A549 (cell line): Measurements from ENCODE around the gene UBP1.

Experiments
- CHD2 ChIP-seq: fragments of 150-350 bp; IDR thresholded peaks from 2 replicates; pipeline ENCODE4 v1.6.1; 2014; ENCODE audit warnings: low read length; ENCODE audit not compliant: partially characterized antibody
- CHD4 ChIP-seq: fragments of 200-600 bp; sonication (generic); IDR thresholded peaks from 2 replicates; pipeline ENCODE4 v1.6.1; 2016; ENCODE audit warnings: antibody characterized with exemption, mild to moderate bottlenecking, borderline replicate concordance
- CTCF ChIP-seq: fragments of >200 bp; sonication (Bioruptor Twin); formaldehyde crosslinking; IDR thresholded peaks from 3 replicates; pipeline ENCODE4 v1.5.1; 2016
- EP300 ChIP-seq, 2 experiments: fragments of >200 bp; sonication (Bioruptor Twin); formaldehyde crosslinking; IDR thresholded peaks; 2 replicates in 1 of 2; 3 replicates in 1 of 2; pipeline ENCODE4 v1.6.1; 2016 to 2017
- KDM1A ChIP-seq: fragments of 200-600 bp; sonication (generic); IDR thresholded peaks from 2 replicates; pipeline ENCODE4 v1.6.1; 2016; ENCODE audit warnings: low read depth, mild to moderate bottlenecking
- POLR2A ChIP-seq: IDR thresholded peaks from 2 replicates; pipeline ENCODE4 v1.6.1; 2012; ENCODE audit warnings: mild to moderate bottlenecking, low read length
- SMC3 ChIP-seq: fragments of >200 bp; sonication (Bioruptor Twin); formaldehyde crosslinking; IDR thresholded peaks from 3 replicates; pipeline ENCODE4 v1.6.1; 2018; ENCODE audit warnings: inconsistent platforms
- SREBF2 ChIP-seq: fragments of 450-650 bp; IDR thresholded peaks from 2 replicates; pipeline ENCODE4 v1.6.1; 2014; ENCODE audit warnings: mild to moderate bottlenecking, moderate library complexity
- ZC3H11A ChIP-seq: fragments of 450-650 bp; IDR thresholded peaks from 2 replicates; pipeline ENCODE4 v1.6.1; 2014; ENCODE audit warnings: antibody characterized with exemption, mild to moderate bottlenecking

GRCh38 chr3:33437556-33438283 is 2.5 kb downstream of the UBP1 start:
- TF ChIP-seq CTCF (no peak), ZC3H11A (no peak), SREBF2 (no peak), CHD4 (no peak), KDM1A (no peak), POLR2A (no peak), CHD2 (no peak), SMC3 (no peak), EP300 (IDR thresholded peaks at IDR 0.05) (no peak)
